A673 (cell line): ENCODE results near the gene SEC31A.

Source experiments
- CTCF ChIP-seq: fragments of 300-800, 200-600 bp; sonication (generic); conservative IDR thresholded peaks from 2 replicates; pipeline ENCODE4 v1.5.1; 2017; ENCODE audit warnings: low read depth, mild to moderate bottlenecking, antibody characterized with exemption, low read length, moderate library complexity, mixed read lengths
- EZH2 ChIP-seq: fragments of 200-600 bp; sonication (generic); IDR thresholded peaks from 2 replicates; pipeline ENCODE4 v1.6.1; 2017; ENCODE audit warnings: borderline replicate concordance, low read depth, mild to moderate bottlenecking, mixed read lengths, antibody characterized with exemption, low read length; ENCODE audit not compliant: poor library complexity, severe bottlenecking

- no peak for TF ChIP-seq CTCF
- no peak for TF ChIP-seq EZH2
These were observed 79.1 kb downstream of the SEC31A start for GRCh38 chr4:82811838-82812341.
